VCaP (cell line): ENCODE data around the gene SREBF2.

Experiments used
- H3K27ac ChIP-seq: fragments of 450-650 bp; 2 replicates; pipeline ENCODE4 v1.5.1; 2017
- TF ChIP-seq, protein P1 (sequence below): fragments of 450-650 bp; conservative IDR thresholded peaks from 2 replicates; pipeline ENCODE4 v1.5.1; 2017; ENCODE audit warnings: mild to moderate bottlenecking, moderate library complexity

Gene SREBF2

DNA sequence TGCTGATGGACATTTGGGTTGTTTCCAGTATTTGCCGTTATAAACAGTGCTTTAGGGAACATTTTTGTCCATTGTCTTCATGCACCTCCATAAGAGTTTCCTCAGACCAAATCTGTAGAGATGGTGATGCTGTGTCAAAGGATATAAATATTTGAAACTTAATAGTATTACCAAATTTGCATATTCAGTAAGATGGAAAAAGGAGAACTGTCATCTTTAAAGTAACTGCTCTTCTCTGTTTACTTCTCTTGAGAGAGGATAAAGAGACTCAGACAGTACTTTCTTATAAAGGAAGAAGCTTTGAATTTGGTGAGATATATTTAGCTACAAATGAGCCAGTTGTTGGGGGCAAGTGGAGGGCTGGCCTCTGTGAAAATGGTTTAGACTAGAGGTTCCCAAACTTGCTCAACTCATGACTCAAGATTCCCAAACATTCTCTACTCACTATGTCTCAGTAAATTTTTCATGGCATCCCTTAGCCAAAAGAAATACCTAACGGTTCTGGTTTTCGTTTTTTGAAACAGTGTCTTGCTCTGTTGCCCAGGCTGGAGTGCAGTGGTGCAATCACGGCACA is 55.8 kb downstream of the SREBF2 start:
- no peak overlapping the region for H3K27ac ChIP-seq
- TF ChIP-seq, protein P1, sequence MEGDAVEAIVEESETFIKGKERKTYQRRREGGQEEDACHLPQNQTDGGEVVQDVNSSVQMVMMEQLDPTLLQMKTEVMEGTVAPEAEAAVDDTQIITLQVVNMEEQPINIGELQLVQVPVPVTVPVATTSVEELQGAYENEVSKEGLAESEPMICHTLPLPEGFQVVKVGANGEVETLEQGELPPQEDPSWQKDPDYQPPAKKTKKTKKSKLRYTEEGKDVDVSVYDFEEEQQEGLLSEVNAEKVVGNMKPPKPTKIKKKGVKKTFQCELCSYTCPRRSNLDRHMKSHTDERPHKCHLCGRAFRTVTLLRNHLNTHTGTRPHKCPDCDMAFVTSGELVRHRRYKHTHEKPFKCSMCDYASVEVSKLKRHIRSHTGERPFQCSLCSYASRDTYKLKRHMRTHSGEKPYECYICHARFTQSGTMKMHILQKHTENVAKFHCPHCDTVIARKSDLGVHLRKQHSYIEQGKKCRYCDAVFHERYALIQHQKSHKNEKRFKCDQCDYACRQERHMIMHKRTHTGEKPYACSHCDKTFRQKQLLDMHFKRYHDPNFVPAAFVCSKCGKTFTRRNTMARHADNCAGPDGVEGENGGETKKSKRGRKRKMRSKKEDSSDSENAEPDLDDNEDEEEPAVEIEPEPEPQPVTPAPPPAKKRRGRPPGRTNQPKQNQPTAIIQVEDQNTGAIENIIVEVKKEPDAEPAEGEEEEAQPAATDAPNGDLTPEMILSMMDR = no peak

GRCh38 chr22:41891407-41891806 is 58.5 kb downstream of the SREBF2 start:
- H3K27ac ChIP-seq = no peak overlapping the region
- TF ChIP-seq, protein P1 = no peak

- TF ChIP-seq, protein P1 = no peak
- no peak overlapping the region for H3K27ac ChIP-seq
Observed at GRCh38 chr22:41892721-41893120, 59.8 kb downstream of the SREBF2 start.

- TF ChIP-seq, protein P1 = no peak
- no peak overlapping the region for H3K27ac ChIP-seq
Observed at GRCh38 chr22:41893591-41894375, 60.9 kb downstream of the SREBF2 start.

GRCh38 chr22:41898645-41899044 is 65.7 kb downstream of the SREBF2 start:
- H3K27ac ChIP-seq = no peak overlapping the region
- TF ChIP-seq, protein P1 = no peak

- no peak overlapping the region for H3K27ac ChIP-seq
- TF ChIP-seq, protein P1 = no peak
Observed at GRCh38 chr22:41899110-41899509, 66.2 kb downstream of the SREBF2 start.

DNA sequence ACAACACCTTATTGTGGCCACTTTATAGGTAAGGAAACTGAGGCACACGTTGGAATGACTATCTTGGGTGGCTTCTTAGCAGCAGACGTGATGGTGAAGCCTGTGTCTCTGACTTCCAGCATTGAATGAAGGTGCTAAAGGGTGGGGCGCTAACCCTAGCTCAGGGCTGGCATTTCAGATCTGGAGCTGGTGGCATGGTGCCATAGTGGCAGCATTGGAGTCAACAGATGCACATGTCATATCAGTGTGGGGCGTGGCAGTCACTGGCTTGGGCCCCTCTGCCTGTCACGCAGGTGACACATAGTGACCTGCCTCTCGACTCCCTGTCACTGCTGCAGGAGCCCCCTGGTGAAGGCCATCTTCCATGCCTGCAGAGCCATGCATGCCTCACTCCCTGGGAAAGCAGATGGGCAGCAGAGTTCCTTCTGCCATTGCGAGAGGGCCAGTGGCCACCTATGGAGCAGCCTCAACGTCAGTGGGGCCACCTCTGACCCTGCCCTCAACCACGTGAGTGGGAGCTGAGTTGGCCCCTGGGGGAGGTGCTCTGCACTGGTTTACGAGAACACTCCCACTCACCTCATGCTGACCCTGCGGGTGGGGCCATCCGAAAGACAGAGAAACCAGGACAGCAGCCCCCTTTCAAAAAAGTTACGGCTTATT is 67.2 kb downstream of the SREBF2 start:
- TF ChIP-seq, protein P1 = no peak
- no peak overlapping the region for H3K27ac ChIP-seq
